GM21381 (cell line): ENCODE data around the gene ST8SIA5.
"Not testable (repeated sequence)": the region's sequence is repeated elsewhere in the genome, so short reads cannot be mapped to it uniquely, and the experiment has no call there.

Source experiments
- ATAC-seq: cut with Tn5 transposase; IDR thresholded peaks from one replicate; pipeline ENCODE4 v1.9.1; 2021; ENCODE audit warnings: mild to moderate bottlenecking, moderate library complexity; ENCODE audit not compliant: unreplicated experiment

The ST8SIA5 gene, protein sequence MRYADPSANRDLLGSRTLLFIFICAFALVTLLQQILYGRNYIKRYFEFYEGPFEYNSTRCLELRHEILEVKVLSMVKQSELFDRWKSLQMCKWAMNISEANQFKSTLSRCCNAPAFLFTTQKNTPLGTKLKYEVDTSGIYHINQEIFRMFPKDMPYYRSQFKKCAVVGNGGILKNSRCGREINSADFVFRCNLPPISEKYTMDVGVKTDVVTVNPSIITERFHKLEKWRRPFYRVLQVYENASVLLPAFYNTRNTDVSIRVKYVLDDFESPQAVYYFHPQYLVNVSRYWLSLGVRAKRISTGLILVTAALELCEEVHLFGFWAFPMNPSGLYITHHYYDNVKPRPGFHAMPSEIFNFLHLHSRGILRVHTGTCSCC

DNA sequence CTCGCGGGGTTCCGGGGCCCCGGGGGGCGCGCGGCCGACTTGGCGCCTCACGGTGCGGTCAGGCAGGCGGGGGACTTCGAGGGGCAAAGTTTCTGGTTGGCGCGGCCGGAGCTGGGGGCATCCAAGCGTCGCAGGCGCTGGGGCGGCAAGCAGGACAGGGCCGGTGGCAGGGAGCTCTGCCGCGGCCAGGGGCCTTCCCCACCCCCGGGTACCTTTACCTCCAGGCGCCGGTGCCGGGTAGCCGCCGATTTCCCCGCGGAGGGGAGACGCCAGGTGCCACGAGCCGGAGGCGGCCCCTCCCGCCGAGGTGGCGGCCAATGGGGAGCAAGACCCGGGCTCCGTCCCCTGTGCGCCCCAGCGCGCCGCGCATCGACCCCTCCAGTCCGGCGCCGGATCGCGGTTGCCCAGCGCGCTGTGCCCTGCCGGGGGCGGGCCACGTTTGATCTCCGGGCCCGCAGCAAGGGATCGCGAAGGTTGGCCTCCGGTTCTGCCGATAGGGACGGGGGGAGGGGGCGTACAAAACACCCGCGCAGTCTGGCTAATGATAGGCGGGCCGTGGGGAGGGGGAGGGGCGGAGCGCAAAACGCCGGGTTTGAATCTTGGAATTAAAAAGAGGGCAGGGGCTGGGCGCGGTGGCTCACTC is at the start of gene ST8SIA5:
Gene ST8SIA5 (minus strand): TSS at position 495 of the 643 bp plus-strand sequence. CDS start 545 bp downstream, outside the sequence.
- no peak for ATAC-seq

DNA sequence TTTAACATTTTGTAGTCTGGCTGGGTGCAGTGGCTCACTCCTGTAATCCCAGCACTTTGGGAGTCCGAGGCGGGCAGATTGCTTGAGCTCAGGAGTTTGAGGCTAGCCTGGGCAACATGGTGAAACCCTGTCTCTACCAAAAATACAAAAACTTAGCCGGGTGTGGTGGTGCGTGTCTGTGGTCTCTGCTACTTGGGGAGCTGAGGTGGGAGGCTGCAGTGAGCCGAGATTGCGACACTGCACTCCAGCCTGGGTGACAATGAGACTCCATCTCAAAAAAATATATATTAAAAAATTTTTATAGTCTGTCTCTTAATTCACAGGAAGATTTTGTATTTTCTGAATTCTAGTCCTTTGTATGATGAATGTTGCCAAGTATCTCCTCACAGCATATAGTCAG is 39.1 kb upstream of the ST8SIA5 start:
- not testable (repeated sequence) for ATAC-seq

DNA sequence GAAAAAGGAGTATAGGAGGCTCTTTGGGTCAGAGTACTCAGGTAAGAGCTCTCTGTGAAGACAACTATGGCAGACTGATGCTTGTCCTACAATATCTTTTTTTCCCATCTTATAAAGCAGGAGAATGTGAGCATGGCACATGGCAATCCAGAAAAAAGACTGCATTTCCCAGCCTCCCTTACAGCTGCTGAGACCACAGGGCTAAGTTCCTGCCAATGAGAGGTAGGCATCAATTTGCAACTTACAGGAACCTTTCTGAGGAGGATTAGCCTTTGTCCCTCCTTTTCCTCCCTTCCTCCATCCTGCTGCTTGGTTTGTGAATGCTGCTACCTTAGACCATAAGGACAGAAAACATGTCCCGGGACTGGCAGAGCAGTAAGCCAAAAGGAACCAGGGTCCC is 37.8 kb upstream of the ST8SIA5 start:
- no peak for ATAC-seq

DNA sequence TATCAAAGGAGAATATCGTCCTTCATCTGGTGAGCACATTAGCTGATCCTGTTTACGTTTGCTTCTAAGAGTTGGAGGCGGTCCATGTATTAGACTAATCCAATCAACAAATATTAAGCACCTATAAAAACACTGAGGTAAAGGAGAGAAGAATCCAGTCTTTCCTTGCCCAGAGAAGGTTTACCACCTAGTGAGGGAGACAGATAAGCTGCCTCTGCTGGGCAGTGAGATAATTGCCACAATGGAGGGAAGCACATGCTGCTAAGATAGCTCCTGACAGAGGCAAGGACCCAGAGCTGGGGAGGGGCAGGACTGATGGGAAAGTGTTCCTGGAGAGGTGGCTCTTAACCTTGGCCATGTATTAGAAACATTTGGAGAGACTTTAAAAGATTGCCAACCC is 36.7 kb upstream of the ST8SIA5 start:
- ATAC-seq: no peak

DNA sequence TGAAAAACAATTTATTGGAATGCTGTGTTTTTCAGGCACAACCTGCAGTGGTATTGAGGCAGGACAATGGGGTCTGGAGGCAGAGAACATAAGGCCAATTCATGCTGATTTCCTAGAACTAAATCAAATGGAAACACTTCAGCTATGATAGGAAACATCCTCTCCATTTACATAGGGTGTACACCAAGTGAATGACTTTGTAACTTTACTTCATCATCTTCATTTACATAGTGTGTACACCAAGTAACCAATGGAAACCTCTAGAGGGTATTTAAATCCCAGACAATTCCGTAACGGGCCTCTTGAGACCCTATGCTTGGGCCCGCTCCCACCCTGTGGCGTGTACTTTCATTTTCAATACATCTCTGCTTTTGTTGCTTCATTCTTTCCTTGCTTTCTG is 32.2 kb upstream of the ST8SIA5 start:
- no peak for ATAC-seq

DNA sequence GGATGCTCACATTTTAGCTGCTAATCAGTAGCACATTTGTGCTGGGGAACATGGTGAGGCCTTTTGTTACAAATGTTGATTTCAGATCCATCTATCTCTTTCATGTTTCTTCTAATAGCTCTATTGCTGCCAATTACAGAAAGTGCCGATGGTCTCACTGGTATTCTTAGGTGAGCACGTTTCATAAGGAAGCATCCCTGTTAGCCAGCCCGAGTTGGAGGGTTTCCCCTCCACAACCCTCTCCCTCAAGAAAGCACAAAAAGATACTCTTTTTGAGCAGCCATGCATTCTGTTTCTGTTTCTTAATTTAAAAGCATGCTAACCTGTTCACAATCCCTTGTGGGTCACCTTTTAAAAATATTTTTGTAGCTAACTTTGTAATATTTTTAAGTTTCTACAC is 30.8 kb upstream of the ST8SIA5 start:
- ATAC-seq: no peak

DNA sequence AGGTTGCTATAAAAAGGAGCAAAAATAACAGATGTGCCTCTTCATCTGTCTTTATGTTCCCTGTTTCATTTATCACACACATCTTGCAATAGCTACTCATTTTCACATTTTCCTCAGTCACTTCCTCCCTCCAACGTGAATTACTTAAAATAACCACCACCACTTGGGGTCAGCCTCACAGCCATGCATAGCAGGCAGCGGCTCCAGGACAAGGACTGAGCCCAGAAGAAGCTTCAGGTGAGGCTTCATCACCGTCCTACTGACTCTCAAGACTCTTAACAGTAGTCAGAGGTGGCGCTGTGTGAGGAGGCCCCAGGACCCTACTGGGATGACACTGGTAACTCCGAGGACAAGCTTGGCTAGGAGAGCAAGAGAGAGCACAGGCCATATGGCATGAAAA is 15.5 kb upstream of the ST8SIA5 start:
- no peak for ATAC-seq

DNA sequence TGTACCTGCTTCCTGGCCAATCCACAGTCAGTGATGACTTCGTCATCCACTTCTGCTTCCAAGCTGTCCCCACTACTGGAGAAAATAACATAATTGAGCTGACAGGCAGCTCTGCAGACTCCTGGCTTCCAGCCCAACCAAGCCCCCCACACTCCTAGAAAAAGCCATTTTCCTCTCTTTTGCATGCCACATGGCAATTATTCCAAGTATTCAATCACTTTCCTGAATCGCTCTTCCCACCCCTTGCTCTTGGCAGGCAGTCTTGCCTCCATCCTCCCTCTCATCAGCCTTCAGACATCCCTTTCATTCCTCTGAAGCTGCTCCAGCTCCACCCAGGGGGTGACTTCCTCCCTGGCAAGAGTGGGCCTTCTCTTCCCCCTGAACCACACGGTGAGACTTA is 14.3 kb upstream of the ST8SIA5 start:
- ATAC-seq: no peak

DNA sequence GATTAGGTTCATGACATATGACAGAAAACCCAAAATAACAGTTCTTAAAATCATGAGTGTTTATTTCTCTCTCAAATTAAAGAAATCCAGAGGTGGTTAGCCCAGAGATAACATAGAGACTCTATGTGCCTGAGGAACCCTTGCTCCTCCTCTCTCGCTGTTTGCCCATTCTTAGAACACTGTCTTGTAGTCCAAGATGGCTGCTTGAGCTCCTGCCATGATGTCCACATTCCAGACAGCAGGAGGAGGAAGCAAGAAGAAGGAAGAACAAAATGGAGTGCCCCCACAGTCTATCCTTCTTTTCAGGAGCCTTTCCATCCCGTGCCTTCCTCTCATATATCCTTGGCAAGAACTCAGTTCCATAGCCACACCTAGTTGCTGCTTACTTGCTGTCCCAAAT is 13.9 kb upstream of the ST8SIA5 start:
- ATAC-seq: no peak

DNA sequence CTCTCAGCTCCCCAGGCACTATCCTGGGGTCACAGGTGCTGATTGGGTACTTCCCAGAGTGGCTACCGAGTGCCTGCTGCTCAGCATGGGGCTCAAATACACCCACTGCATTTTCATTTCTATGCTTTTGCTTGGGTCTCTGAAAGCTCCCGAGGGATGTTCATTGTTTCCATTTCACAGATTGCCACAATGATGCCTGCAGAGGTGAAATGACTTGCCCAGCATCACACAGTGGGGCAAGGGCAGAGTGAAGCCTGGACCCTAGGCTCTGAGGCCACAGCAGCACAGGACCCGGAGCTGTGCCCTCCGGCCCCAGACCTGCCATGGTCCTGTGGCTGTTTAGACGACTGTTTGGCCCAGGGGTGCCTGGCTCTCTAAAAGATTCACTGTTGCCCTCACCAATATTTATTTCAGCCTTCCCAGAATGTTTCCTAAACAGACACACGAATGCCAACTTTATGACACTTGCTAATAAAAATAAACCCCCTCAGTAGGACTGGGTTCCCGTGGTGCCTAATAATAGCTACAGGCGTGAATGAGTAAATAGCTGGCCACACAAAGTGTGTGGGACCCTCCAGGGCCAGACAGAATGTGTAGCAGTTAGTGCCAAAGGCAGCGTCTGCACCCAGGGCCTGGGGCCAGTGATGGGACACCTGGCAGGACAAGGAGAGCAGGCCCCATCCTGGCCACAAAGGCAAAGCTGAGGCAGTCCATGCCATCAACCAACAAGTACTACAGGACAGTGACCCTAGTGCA is 11.5 kb upstream of the ST8SIA5 start:
- no peak for ATAC-seq

DNA sequence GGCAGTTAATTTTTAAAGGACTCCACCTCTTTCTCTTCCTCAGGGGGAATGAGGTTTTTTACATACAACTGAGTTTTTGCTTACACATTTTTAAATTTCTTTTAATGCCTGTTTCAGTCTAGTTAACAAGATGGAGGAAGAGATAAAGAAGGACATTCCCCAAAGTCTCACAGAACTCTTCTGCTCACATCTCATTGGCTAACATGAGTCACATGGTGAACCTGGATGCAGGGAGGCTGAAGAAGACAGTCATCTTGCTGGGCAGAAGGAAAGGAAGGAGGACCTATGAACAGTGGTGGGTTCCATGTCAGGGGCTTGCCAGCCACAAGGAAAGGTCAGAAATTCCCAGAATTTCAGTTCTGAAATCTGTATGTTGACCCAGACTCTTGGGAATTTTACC is 10.4 kb upstream of the ST8SIA5 start:
- no peak for ATAC-seq

DNA sequence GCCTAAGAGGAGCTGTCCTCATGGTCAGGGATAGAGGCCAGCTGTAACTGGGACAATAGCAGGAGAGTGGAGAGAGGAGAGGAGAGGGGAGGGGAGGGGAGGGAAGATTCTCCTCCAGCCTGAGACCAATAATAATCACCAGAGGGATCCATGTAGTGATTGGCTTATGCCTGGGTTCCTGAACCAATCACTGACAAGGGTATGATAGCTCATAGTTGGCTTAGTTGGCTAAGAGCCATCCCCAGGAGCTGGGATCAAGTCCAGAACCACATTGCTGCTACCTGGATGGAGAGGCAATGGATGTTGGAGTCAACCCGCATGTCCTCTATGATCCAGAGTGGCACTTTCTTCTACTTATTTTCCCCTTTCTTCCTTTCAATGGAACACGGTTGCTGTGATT is 7.7 kb upstream of the ST8SIA5 start:
- no peak for ATAC-seq

DNA sequence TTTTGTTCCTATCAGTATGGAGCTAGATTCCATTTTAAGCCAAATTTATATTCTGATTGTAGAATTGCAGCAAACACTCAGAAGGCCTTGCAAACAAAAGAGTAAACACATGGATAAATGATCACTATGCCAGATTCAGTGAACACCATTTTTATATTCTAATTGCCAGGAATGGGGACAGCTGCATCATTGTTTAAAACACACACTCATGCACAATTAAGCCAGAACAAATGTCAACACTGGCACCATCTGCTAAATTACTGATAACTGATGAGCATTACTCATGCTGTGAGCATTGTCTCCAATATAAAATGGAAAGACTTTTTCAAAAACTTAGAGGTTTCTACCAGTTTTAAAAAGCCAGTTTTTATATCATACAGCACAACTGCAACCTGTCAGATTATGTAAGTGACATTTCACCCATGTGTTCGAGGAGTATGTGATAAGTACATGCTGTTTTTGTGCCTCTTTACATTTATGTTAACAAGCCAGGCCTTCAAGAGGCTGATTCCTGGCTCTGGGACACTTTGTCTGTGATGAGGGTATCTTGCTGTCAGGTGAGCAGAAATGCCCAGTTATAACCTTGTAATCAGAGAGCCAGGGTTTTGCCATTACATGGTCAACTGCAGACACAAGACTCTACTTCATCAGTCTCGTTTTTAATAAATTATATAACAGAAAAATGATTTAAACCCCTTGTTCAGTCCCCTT is 4.4 kb upstream of the ST8SIA5 start:
- ATAC-seq: no peak

DNA sequence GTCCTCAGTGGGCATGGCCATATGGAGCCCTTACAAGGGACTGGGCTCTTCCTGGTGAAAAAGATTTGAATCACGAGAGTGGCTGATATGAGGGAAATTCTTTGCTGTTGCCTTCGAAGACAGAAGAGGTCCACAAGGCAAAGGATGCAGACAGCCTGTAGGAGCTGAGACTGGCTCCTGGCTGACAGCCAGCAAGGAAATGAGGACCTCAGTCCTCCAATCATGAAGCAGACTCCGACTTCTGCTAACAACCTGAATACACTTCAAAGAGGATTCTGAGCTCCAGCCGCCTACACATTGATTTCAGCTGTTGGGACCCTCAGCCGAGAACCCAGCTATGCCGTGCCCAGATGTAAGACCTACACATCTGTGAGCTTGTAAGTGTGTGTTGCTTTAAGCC is 3.0 kb upstream of the ST8SIA5 start:
- no peak for ATAC-seq

DNA sequence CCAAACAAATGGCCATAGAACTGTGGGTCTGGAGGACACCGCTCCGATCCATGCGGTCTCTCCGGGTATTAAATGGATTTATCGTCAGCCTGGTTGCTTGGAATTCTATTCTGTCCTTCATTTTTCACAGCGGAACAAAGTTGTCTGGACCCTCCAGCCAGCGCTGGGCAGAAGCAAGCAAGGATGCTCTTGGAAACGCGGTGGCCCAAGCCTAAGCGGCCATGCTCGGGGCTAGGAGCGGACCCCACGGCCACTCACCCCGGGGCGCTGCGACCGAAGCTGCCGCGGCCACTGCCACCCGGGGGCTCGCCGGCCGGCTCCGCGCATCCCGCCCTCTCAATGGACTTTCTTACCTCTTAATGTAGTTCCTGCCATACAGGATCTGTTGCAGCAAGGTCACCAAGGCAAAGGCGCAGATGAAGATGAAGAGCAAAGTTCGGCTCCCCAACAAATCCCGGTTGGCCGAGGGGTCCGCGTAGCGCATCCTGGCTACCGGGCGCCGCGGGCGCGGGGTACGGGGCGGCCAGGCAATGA is 761 bp downstream of the ST8SIA5 start:
- ATAC-seq: no peak

DNA sequence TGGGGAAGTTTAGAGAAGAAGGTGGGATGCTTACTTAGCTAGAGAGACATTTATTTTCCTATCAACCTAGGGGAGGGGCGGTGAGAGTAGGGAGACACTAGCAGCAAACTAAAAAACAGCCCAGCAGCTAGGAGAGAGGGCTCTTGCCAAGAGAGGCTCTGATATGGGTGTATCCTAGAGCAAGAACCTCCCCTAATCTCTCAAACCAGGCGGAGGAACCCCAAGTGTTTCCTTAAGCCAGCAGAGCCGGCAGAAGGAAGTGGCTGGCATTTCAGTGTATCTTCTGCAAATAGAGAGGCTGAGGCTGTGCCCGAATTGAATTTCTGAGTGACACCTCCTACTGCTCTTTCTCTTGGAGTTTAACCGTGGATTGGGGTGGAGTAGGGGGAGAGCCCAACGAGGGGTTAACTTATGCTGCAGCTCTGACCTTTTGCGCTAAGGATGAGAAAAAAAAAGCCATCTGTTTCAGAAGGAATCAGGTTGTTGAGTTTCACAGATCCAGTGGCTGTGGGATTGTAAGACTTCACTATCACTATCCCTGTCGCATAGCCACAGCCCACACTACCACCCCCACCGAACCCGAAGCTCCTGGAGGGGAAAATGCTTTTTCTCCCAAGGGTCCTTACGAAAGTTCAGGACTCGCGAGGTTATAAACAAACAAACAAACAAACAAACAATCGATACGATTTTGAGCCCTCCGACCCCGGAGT is 1.4 kb downstream of the ST8SIA5 start:
- ATAC-seq: no peak

DNA sequence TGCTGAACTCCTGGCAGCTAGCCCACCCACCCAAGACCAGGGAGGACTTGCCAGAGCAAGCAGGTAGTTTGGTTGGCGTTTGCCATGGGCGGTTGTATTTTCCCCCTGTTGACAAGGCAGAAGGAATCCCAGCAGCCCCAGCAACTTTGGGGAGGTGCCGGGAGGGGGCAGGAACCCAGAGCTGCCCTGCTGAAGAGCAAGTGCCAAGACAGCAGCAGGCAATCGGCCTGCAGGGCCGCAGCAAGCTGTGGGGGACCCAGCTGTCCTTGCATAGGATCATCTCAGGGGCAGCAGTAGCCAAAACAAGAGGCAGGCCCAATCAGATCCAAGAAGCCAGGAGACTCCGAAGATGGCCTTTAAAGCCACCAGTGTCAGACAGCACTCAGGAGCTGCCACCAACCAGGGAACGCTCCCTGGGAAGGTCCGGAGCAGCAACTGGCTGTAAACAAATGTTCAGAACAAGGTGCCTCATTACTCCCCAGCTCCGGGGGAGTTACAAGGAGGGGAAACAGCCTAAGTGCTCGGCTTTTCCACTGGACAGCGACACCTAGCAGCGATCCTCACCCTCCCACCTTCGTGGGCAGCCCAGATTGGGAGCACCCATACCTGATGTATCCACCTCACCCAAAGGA is 2.1 kb downstream of the ST8SIA5 start:
- ATAC-seq: no peak

DNA sequence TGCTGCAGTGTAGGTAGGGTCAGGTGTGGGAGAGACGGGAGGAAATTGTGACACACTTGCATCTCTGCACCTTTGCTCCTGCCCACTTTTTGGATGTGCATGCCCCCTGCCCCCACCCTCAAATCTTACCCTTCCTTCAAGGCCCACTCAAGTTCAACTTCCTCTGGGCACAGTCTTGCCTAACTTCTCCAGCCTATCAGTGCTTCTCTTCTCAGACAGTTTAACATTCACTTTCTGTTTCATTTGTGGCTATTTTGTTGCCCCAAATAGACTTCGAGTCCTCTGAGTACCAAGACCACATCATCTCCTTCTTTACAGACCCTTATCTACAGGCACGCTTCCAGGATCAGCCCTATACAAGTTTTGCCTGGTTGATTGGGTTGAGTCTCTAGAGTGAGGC is 2.7 kb downstream of the ST8SIA5 start:
- peak; percentile 68 for ATAC-seq

DNA sequence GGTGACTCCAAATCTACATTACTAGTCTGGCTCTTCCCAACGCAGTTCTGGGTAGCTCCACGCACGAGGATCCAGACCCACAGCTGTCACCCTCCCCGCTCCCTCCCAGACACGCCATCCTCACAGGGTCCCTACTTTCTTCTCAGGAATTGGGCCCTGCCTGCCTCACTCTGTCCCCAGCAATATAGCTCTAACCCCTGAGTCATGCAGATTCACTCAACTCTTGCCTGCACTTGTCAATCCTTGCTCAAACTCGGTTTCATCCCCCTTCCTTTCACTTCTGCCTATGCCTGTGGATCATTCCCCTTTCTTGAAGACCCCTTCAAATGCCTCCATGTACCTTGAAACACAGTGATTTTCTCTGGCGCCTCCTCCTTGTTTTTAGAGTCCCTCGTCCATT is 5.0 kb downstream of the ST8SIA5 start:
- ATAC-seq: no peak

DNA sequence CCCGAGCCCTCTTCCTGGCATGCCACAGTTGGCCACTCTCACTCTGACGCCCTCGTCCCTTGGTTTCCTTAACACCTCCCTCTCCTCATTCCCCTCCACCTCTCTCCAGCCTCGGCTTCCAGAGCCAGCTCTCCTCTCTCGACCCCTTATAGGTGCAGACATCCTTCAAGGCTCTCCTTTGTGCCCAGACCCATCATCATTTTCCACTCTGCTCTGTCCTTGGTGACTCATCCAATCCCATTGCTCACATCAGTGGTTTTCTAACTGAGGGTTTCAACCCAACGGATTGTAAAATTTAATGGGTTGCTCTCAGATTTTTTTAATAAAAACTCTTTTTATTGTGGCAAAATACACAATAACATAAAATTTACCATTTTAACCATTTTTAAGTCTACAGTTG is 6.2 kb downstream of the ST8SIA5 start:
- ATAC-seq: no peak
